DMS79 treated with DMSO at 0.1 percent for 48 hours (cell line): ENCODE measurements around the gene ABCA5.

Experiments used
- DNase-seq: peaks from one replicate; lab custom pipeline; 2025; lab: John Stamatoyannopoulos, UW

The ABCA5 gene

DNA sequence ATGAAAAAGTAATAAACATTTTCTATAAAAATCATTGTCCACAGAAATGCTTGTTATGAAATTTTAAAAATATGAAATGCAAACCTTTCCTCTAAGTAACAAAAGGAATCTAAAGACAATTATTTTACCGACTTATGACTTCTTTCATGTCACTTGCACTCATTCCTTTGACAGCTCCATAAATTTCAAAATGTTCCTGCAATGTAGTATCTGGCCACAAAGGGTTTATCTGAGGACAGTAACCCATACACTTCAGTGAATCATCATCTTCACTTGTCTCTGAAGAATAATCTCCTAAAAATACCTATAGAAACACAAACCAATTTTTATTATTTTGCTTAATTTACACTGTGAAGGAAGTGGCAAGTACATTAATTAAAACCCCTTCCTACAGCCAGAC, 72.7 kb downstream of the ABCA5 start:
- DNase-seq, result no peak

DNA sequence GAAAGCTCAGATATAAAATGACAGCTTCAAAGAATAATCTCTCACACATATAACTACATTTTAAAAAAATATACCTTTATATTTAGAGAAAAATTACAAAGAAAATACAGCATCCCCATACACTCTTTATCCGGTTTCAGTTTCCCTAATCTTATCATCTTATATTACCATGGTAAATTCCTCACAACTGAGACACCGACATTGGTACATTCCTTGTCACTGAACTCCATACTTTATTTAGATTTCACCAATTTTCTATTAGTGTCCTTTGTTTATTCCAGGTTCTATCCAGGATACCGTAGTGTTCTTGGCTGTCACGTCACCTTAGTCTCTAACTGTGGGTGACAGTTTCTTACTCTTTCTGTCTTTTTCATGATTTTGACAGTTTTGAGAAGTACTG, 76.3 kb downstream of the ABCA5 start:
- DNase-seq, result no peak

- DNase-seq, result peak; percentile 4
Observed at GRCh38 chr17:69246726-69247375, 80.1 kb downstream of the ABCA5 start.

DNA sequence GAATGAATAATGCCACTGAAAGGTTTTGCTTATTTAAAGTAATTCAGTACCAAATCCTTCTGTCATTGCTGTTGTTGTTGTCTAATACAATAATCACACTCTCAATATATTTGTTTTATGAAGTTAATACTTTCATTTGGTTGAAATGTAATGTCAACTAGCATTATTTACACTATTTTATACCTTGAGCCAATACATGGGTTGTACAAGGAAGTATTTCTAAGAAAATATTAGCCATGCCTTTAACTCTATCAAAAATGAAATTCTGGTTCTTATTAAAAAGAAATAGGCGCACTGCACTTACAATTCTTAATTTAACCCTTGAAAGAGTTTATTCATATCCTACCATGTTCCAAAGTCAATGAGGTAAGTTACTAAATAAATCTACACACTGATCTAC, 80.7 kb downstream of the ABCA5 start:
- no peak for DNase-seq

DNA sequence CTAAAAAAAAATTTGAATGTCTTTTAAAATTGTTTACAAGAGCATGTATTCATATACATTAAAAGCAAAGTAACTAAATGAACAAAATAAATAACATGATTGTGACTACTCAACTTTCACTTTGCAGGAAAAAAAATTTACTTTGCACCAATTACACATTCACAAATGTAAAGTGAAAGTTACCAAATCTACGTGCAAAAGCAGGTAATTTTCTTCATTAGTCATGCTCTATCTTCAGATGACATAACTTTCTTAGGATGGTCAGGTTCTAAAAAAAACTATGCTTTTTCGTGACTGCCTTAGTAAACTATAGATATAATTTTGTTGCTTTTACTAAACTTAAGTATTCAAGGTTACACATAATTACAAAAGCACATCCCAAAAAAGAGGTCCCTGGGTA, 81.3 kb downstream of the ABCA5 start:
- DNase-seq, result no peak

GRCh38 chr17:69239611-69240600, 87.0 kb downstream of the ABCA5 start:
- no peak for DNase-seq

GRCh38 chr17:69236946-69237345, 90.0 kb downstream of the ABCA5 start:
- no peak for DNase-seq

- no peak for DNase-seq
Observed at GRCh38 chr17:69236464-69236863, 90.5 kb downstream of the ABCA5 start.

DNA sequence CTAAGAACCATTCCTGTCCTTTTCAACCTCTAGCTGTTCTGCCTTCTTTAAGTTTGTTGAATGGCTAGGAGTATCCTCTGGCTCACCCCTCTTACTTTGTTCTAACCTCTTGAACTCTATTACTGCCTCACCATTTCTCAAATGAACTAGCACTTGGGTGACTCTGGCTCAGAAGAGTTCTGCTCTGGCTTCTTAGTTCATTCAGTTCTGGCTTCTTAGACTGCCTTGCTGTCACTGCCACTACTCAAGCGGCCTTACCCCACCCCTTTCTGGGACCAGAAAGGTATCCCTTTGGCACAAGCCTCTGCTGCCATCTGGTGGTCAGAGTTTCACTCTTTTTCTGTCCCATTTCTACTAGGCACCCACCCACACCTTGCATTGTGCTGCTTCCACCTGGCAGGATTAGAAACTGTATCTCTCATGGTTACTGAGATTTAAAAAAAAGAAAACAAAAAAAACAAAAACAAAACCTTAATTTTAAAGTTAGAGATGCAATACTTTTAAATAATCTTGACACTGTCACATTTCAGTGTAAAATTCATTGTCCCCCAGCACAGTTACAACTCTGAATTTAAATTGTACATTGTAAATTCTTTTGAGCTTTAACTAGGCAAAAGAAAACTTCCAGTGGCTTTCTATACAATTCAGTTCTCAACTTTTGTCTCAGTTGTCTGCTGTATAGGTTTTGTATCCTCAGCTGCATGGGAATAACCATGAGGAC, 91.4 kb downstream of the ABCA5 start:
- no peak for DNase-seq

DNA sequence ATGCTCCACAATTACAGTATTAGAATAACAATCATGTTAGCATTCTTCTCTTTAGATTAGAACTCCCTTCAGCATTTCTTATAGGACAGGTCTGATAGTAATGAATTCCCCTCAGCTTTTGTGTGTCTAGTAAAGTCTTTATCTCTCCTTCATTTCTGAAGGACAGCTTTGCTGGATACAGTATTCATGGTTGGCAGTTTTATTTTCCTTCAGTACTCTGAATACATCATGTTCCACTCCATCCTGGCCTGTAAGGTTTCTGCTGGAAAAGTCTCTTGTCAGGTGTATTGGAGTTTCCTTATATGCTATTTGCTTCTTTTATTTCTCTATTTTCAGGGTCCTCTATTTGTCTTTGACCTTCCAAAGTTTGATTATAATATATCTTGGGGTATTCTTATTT, 94.3 kb downstream of the ABCA5 start:
- DNase-seq, result no peak

GRCh38 chr17:69231521-69231920, 95.4 kb downstream of the ABCA5 start:
- DNase-seq, result no peak

- DNase-seq, result no peak
Observed at GRCh38 chr17:69230939-69231338, 96.0 kb downstream of the ABCA5 start.

- no peak for DNase-seq
Observed at GRCh38 chr17:69228576-69228975, 98.4 kb downstream of the ABCA5 start, which contains the start of gene ABCA10. Gene ABCA10, minus strand, starts transcription at chr17:69228824. Its CDS starts 3,466 bp downstream, at chr17:69225358.

GRCh38 chr17:69228018-69228417, 98.9 kb downstream of the ABCA5 start:
- DNase-seq, result no peak

DNA sequence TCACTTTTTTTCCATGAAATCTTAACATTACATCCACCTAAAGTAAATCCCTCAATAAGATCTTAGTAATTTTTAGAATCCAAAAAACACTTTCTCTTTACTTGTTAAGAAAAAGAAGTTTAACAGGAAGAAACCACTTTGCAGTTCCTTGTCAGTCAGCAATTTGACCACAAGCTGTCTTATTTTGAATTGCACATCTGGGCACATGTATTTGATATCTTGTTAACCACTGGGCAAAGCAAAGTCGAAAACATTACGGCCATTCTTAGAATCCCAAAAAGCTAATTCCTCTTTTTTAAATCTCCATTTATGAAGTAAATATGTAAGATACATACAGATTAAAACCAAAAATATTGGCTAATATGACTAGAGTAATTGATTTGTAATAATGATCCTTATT, 99.4 kb downstream of the ABCA5 start:
- DNase-seq, result no peak

- no peak for DNase-seq
Observed at GRCh38 chr17:69223809-69224208, 103.1 kb downstream of the ABCA5 start.

- no peak for DNase-seq
Observed at GRCh38 chr17:69222707-69223258, 104.2 kb downstream of the ABCA5 start.

- DNase-seq, result no peak
Observed at GRCh38 chr17:69220098-69220497, 106.8 kb downstream of the ABCA5 start.

DNA sequence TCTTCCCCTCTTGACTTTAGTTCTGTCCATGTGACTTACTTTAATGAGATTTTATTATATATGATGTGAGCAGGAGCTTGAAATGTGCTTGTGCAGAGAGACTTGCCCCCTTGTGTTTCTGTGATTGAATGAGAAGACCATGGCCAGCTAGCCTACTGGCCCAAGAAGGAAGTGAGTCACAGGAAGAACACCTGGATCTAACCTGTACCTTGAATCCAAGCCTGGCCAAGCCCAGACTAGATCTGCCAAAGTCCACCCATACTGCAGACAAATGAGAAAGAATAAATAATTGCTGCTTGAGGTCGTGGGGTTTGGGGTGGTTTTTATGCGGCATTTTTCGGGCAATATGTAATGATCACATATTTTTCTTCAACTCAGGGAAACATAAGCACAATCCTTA, 107.9 kb downstream of the ABCA5 start:
- no peak for DNase-seq

GRCh38 chr17:69213059-69213813, 113.7 kb downstream of the ABCA5 start:
- DNase-seq, result no peak

GRCh38 chr17:69208640-69209039, 118.3 kb downstream of the ABCA5 start:
- DNase-seq, result no peak
